WTC11 (cell line): Measurements from ENCODE around the gene RPS8. TPM values are rescaled to one million over a fixed set of nuclear protein-coding genes. Genes with fewer than 3 reads are reported as not detected.

Experiments
- ATAC-seq: fragments of 200-7000 bp; cut with Tn5 transposase; 2 replicates; pipeline ENCODE4 v1.10.0; 2021; ENCODE audit warnings: mild to moderate bottlenecking, moderate library complexity
- CTCF ChIA-PET: fragments of 300-600 bp; sonication (Branson Sonifier 250); formaldehyde crosslinking; loops from one replicate; lab custom pipeline; 2021; ENCODE audit warnings: antibody characterized with exemption; lab: Charles Lee
- POLR2A ChIA-PET: fragments of 350-600 bp; sonication (Branson Sonifier 250); formaldehyde crosslinking; loops from one replicate; lab custom pipeline; 2021; ENCODE audit warnings: antibody characterized with exemption; lab: Charles Lee
- DNase-seq: peaks from one replicate; pipeline ENCODE4 v3.0.0; 2021; ENCODE audit warnings: low spot score
- H3K27ac Mint-ChIP-seq: 2 replicates; pipeline ENCODE4 v1.8.0; 2021; ENCODE audit warnings: mixed read lengths
- H3K27me3 Mint-ChIP-seq: 2 replicates; pipeline ENCODE4 v1.8.0; 2021; ENCODE audit warnings: low read depth, mild to moderate bottlenecking, moderate library complexity, mixed read lengths
- H3K36me3 Mint-ChIP-seq: 2 replicates; pipeline ENCODE4 v1.8.0; 2021; ENCODE audit warnings: mixed read lengths
- H3K4me1 Mint-ChIP-seq: 2 replicates; pipeline ENCODE4 v1.8.0; 2022; ENCODE audit warnings: mixed read lengths
- H3K4me3 Mint-ChIP-seq: 2 replicates; pipeline ENCODE4 v1.8.0; 2021; ENCODE audit warnings: mild to moderate bottlenecking, moderate library complexity, mixed read lengths
- H3K9me3 Mint-ChIP-seq: 2 replicates; pipeline ENCODE4 v1.8.0; 2021; ENCODE audit warnings: mixed read lengths
- GTF2I ChIP-seq: fragments of 250-450 bp; sonication (Bioruptor Pico); conservative IDR thresholded peaks from 2 replicates; pipeline ENCODE4 v1.4.0; 2021; ENCODE audit warnings: mild to moderate bottlenecking
- JUN ChIP-seq: sonication (generic); formaldehyde crosslinking; IDR thresholded peaks from 2 replicates; pipeline ENCODE4 v1.8.0; 2023; ENCODE audit warnings: mild to moderate bottlenecking, missing genetic modification reagents
- MYBL2 ChIP-seq: sonication (generic); formaldehyde crosslinking; IDR thresholded peaks from 2 replicates; pipeline ENCODE4 v1.8.1; 2023; ENCODE audit warnings: mild to moderate bottlenecking, moderate library complexity, missing genetic modification reagents
- NFE2L1 ChIP-seq: sonication (generic); formaldehyde crosslinking; IDR thresholded peaks from 2 replicates; pipeline ENCODE4 v1.8.1; 2023; ENCODE audit warnings: missing genetic modification reagents
- NFYB ChIP-seq: sonication (generic); formaldehyde crosslinking; conservative IDR thresholded peaks from 2 replicates; pipeline ENCODE4 v1.8.0; 2022; ENCODE audit warnings: low read depth, missing genetic modification reagents
- SMAD4 ChIP-seq: sonication (generic); formaldehyde crosslinking; IDR thresholded peaks from 2 replicates; pipeline ENCODE4 v1.8.0; 2022; ENCODE audit warnings: mild to moderate bottlenecking, missing genetic modification reagents
- SP1 ChIP-seq: sonication (generic); formaldehyde crosslinking; conservative IDR thresholded peaks from 2 replicates; pipeline ENCODE4 v1.8.1; 2022; ENCODE audit warnings: missing genetic modification reagents
- TEAD1 ChIP-seq: sonication (generic); formaldehyde crosslinking; IDR thresholded peaks from 2 replicates; pipeline ENCODE4 v1.8.0; 2022; ENCODE audit warnings: mild to moderate bottlenecking, missing genetic modification reagents
- TEAD4 ChIP-seq: sonication (generic); formaldehyde crosslinking; IDR thresholded peaks from 2 replicates; pipeline ENCODE4 v1.8.0; 2022; ENCODE audit warnings: mild to moderate bottlenecking, missing genetic modification reagents
- TP53 ChIP-seq: sonication (generic); formaldehyde crosslinking; IDR thresholded peaks from 2 replicates; pipeline ENCODE4 v1.8.1; 2023; ENCODE audit warnings: mild to moderate bottlenecking, missing genetic modification reagents
- ZNF317 ChIP-seq: sonication (generic); formaldehyde crosslinking; IDR thresholded peaks from 2 replicates; pipeline ENCODE4 v1.8.1; 2023; ENCODE audit warnings: low read depth, mild to moderate bottlenecking, moderate library complexity, missing genetic modification reagents, borderline replicate concordance
- total RNA-seq: library from RNA; stranded (reverse); gene quantifications from 3 replicates; pipeline ENCODE4 v1.2.3, GENCODE V29; 2021
- TF ChIP-seq, protein P1 (sequence below): sonication (generic); formaldehyde crosslinking; IDR thresholded peaks from 2 replicates; pipeline ENCODE4 v1.8.1; 2022; ENCODE audit warnings: mild to moderate bottlenecking, moderate library complexity, missing genetic modification reagents
- TF ChIP-seq, protein P2 (sequence below): sonication (generic); formaldehyde crosslinking; IDR thresholded peaks from 2 replicates; pipeline ENCODE4 v1.8.1; 2023; ENCODE audit warnings: mild to moderate bottlenecking, missing genetic modification reagents
- TF ChIP-seq, protein P3 (sequence below): sonication (generic); formaldehyde crosslinking; IDR thresholded peaks from 2 replicates; pipeline ENCODE4 v1.8.1; 2023; ENCODE audit warnings: mild to moderate bottlenecking, moderate library complexity, missing genetic modification reagents
- TF ChIP-seq, protein P4 (sequence below): sonication (generic); formaldehyde crosslinking; IDR thresholded peaks from 2 replicates; pipeline ENCODE4 v1.8.0; 2022; ENCODE audit warnings: mild to moderate bottlenecking, missing genetic modification reagents
- TF ChIP-seq, protein P5 (sequence below): fragments of 250-450 bp; sonication (Bioruptor Pico); conservative IDR thresholded peaks from 2 replicates; pipeline ENCODE4 v1.9.0; 2021; ENCODE audit warnings: mild to moderate bottlenecking
- TF ChIP-seq, protein P6 (sequence below): fragments of 250-450 bp; sonication (Bioruptor Pico); IDR thresholded peaks from 2 replicates; pipeline ENCODE4 v1.9.0; 2021; ENCODE audit warnings: mild to moderate bottlenecking

Gene RPS8
- total RNA-seq, 1 experiment from 2014 or later: 2,343 TPM

DNA sequence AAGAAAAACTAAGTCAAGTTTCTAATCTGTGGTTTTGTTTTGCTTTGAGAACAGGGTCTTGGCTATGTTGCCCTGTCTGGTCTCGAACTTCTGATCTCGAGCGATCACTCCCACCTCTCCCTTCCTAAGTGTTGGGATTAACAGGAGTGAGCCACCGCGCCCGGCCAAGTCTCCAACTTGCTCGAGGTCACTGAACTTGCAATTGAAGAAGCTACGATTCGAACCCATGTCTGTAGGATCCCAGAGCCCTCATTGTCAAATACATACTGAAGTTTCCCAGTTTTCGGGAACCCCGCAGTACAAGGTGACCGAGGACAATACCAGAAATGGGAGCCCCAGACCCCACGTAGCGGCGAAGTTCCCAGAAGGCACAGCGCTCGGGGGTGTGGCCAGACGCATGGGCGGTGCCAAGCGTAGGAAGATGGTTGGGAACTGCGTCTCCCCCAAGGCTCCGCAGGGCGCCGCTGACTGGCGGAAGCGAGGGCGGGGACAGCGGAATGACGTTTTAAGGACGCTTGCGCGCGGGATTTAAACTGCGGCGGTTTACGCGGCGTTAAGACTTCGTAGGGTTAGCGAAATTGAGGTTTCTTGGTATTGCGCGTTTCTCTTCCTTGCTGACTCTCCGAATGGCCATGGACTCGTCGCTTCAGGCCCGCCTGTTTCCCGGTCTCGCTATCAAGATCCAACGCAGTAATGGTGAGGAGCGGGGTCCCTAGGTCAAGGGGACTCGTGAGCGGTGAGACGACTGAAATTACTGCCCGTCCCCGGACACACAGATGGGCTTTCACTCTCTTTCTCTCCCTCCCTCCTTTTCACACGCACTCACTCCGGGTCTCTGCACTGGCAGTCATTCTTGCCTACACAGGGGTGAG is 35.8 kb upstream of the RPS8 start, which contains the start of gene KIF2C (continued):
- TF ChIP-seq SMAD4 (CRISPR knock-in tag): no peak
- TF ChIP-seq TEAD1: no peak
- TF ChIP-seq NFYB: no peak
- TF ChIP-seq, protein P1, sequence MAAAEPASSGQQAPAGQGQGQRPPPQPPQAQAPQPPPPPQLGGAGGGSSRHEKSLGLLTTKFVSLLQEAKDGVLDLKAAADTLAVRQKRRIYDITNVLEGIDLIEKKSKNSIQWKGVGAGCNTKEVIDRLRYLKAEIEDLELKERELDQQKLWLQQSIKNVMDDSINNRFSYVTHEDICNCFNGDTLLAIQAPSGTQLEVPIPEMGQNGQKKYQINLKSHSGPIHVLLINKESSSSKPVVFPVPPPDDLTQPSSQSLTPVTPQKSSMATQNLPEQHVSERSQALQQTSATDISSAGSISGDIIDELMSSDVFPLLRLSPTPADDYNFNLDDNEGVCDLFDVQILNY (CRISPR knock-in tag): peak; percentile 88
- TF ChIP-seq, protein P2, sequence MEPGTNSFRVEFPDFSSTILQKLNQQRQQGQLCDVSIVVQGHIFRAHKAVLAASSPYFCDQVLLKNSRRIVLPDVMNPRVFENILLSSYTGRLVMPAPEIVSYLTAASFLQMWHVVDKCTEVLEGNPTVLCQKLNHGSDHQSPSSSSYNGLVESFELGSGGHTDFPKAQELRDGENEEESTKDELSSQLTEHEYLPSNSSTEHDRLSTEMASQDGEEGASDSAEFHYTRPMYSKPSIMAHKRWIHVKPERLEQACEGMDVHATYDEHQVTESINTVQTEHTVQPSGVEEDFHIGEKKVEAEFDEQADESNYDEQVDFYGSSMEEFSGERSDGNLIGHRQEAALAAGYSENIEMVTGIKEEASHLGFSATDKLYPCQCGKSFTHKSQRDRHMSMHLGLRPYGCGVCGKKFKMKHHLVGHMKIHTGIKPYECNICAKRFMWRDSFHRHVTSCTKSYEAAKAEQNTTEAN (CRISPR knock-in tag): no peak

DNA sequence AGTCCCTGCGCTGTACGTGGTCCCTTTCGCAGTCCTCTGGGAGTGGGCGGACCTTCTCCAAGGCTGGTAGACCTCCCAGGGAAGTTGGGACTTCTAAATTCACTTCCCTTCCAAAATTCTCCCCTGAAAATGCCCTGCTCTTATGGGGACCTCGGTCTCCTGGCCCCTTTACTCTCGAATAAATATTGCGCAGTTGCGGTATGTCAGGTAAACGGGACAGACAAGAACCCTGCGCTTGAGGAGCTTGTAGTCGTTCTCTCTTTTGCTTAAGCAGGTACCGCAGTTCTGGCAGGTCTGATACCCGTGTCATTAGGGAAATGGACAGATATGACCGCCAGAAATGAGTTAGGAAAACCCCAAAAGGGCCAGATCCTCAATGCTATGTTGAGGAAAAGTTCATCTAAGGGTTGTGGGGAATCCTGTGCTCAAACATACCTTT is 35.1 kb upstream of the RPS8 start:
- Mint-ChIP-seq H3K9me3 (peaks cover 8% of the 10 kb centered on the region), H3K27ac (peak overlapping the region; percentile 99), H3K27me3 (no peaks in the 10 kb centered on the region), H3K36me3 (peaks cover 37% of the 10 kb centered on the region), H3K4me1 (peaks cover 12% of the 10 kb centered on the region), H3K4me3 (peak overlapping the region; percentile 99)
- ATAC-seq: no peak
- CTCF ChIA-PET: interaction anchor here (1.5 kb wide), 1 partner anchor 9 kb away, joined by 6 read pairs; the partner anchor contains the start of gene RNU5D-1
- POLR2A ChIA-PET: interaction anchor here (1.0 kb wide), 2 partner anchors 19 to 66 kb away, joined by 3 to 6 read pairs; partner anchors contain the start of genes ARMH1 and TMEM53
- no peak for DNase-seq
- TF ChIP-seq, protein P3, sequence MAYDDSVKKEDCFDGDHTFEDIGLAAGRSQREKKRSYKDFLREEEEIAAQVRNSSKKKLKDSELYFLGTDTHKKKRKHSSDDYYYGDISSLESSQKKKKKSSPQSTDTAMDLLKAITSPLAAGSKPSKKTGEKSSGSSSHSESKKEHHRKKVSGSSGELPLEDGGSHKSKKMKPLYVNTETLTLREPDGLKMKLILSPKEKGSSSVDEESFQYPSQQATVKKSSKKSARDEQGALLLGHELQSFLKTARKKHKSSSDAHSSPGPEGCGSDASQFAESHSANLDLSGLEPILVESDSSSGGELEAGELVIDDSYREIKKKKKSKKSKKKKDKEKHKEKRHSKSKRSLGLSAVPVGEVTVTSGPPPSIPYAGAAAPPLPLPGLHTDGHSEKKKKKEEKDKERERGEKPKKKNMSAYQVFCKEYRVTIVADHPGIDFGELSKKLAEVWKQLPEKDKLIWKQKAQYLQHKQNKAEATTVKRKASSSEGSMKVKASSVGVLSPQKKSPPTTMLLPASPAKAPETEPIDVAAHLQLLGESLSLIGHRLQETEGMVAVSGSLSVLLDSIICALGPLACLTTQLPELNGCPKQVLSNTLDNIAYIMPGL (CRISPR knock-in tag): 0 out of 2 replicates have a peak, but pooled peaks have one; percentile 16
- TF ChIP-seq, protein P4, sequence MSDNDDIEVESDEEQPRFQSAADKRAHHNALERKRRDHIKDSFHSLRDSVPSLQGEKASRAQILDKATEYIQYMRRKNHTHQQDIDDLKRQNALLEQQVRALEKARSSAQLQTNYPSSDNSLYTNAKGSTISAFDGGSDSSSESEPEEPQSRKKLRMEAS (CRISPR knock-in tag): no peak
- TF ChIP-seq JUN (CRISPR knock-in tag): 0 out of 2 replicates have a peak, but pooled peaks have one; percentile 3
- no peak for TF ChIP-seq TP53
- TF ChIP-seq, protein P5, sequence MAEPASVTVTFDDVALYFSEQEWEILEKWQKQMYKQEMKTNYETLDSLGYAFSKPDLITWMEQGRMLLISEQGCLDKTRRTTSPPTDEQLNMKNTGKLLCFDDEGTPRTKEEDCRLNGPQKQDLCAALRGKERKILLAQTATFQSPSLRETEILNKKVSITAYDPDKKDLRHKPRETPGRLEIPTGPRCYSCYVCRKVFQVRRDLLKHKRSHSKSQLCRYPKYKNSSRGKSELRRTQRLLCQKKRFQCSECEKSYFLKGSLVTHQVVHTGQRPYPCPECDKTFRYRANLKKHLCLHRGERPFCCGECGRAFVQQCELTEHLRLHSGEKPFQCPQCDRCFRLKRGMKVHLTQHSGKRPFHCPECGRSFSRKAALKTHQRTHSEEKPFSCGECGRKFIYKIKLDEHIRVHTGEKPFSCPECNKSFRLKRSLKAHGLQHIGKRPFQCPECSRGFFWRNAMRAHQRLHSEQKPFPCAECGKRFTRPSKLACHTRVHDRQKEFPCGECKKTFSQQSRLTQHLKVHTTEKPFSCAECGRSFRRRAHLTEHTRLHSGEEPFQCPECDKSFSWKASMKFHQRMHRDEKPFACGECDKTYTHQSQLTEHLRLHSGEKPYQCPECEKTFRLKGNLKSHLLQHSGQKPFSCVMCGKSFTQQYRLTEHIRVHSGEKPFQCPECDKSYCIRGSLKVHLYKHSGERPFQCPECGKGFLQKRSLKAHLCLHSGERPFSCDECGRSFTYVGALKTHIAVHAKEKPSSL (CRISPR knock-in tag): no peak
- TF ChIP-seq TEAD4 (CRISPR knock-in tag): no peak
- TF ChIP-seq NFE2L1 (CRISPR knock-in tag): no peak
- no peak for TF ChIP-seq SP1 (CRISPR knock-in tag)
- TF ChIP-seq, protein P6, sequence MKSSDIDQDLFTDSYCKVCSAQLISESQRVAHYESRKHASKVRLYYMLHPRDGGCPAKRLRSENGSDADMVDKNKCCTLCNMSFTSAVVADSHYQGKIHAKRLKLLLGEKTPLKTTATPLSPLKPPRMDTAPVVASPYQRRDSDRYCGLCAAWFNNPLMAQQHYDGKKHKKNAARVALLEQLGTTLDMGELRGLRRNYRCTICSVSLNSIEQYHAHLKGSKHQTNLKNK (CRISPR knock-in tag): no peak
- TF ChIP-seq ZNF317 (CRISPR knock-in tag): no peak
- TF ChIP-seq GTF2I: no peak
- TF ChIP-seq MYBL2 (CRISPR knock-in tag): no peak
